NCI-H526 (cell line): Measurements from ENCODE around the gene RFX2.
"Not testable (repeated sequence)": the region's sequence is repeated elsewhere in the genome, so short reads cannot be mapped to it uniquely, and the experiment has no call there.

ENCODE experiments used
- DNase-seq, 2 experiments: peaks; one replicate each; lab custom pipeline; 2025; lab: John Stamatoyannopoulos, UW

RFX2 gene

GRCh38 chr19:6038634-6039405 lies 71.5 kb downstream of the RFX2 start:
- no peak for DNase-seq

DNA sequence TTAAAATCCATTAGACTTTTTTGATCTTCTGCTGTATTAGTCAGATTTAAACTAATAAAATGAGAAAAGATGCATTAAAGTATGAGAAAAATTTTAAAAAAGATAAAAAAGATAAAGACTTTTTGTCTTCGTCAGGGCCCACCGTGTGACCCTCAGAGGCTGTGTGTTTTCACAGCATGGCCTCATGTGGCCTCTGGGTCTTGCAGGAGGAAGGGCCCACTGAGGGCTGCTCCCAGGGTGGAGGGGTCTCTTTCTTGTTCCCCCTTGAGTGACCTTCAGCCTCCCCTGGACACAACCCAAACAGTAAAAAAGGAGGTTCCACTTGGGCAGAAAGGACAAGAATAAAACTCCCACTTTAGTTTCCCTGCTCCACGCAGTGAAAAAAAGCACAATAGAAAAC lies 75.3 kb downstream of the RFX2 start:
- DNase-seq, result no peak

DNA sequence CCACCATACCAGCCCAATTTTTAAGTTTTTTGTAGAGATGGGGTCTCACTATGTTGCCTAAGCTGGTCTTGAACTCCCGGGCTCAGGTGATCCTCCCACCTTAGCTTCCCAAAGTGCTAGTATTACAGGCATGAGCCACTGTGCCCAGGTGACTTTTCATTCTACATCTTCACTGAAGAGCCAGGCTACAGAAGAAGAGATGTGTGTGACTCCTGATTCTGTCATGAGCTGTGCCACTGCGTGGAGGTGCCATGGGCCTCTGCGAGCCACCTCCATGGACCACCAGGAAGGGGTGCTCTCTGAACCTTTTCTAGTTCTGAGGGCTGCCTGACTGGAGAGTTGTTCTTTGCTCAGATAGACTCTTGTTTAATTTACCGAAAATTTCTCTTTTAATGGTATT lies 75.8 kb downstream of the RFX2 start:
- DNase-seq, result no peak

DNA sequence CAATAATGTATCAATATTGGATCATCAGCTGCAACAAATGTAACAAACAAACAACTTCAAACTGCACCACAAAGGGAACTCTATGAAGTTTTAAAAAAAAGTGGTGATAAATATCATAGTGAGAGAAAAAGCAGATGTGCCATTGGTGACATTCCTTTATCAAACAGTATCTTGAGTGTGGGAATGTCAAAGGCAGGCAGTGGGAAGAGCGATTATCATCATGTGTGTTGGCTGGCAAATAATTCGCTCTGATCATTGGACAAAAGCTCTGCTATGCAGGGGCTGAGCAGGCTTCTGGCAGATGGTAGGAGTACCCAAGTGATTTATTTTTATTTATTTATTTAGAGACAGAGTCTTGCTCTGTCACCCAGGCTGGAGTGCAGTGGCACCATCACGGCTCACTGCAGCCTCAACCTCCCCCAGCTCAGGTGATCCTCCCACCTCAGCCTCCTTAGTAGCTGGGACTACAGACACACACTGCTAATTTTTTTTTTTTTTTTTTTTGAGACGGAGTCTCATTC lies 76.5 kb downstream of the RFX2 start:
- DNase-seq, result no peak

- no peak for DNase-seq
These were observed 77.5 kb downstream of the RFX2 start for GRCh38 chr19:6032827-6033226.

- no peak for DNase-seq
These were observed 77.9 kb downstream of the RFX2 start for GRCh38 chr19:6032381-6032780.

GRCh38 chr19:6030214-6030507 lies 80.1 kb downstream of the RFX2 start:
- no peak for DNase-seq

DNA sequence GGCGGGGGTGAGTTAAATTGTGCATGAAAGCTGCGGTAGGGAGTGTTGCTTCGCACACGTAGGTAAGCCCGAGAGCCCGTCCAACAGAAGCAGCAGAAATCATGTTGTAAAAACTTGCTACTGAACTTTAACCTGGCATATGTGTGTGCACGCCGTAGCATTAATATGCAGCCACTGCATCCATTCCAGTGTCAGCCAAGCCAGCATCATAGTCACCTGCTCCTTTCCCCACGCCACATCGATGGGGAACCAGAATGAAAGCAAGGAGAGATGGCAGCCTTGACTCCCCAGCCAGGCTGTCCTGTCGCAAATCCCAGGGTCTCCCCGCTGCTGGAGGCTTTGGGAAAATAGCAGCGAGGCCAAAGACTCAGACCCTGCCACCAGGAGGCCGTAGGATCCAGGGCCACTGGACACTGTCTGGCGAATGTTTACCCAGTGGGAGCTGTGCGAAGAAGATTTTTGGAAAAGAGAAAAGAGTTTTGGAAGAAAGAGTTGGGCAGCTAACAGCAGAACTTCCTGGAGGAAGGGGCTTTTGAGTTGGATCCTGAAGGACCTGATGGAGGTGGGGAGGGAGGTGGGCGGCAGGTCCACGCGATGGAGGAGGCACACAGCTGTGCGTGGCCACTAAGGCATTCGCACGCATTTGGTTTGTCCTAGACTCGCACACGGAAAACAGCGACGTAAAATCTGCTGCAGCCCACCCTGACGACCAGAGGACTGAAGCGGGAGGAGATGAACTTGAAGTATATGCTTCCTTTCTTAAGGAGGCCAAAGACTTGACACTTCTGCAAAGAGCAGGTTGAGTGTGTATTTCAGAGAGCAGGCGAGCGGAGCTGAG lies 83.7 kb downstream of the RFX2 start:
- no peak for DNase-seq

GRCh38 chr19:6024756-6025155 lies 85.5 kb downstream of the RFX2 start:
- not testable (repeated sequence) for DNase-seq

- no peak for DNase-seq
These were observed 86.4 kb downstream of the RFX2 start for GRCh38 chr19:6023936-6024335.

GRCh38 chr19:6023085-6023682 lies 87.1 kb downstream of the RFX2 start:
- no peak for DNase-seq

DNA sequence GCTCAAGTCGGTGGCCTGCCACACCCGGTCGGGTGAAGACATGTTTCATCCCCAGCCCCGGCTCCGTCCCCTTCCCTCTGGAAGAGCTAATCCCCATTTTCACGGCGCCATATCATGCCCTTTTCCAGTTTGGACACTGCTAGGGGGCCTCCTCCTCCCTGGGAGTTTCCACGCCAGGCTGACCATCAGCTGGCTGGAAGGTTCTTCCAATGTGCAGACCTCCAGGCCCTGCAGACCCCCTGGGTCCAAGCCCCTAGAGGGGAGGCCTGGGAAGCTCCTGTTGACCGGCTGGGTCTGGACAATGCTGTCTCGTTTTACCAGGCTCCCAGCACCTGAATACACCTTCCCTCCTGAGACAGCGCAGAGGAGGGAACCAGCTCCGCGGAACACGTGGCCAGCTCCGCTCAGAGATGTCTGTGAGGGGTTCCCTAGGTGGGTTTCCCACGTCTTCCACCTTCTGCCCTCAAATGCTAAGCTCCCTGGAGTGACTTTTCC lies 87.7 kb downstream of the RFX2 start:
- no peak for DNase-seq

DNA sequence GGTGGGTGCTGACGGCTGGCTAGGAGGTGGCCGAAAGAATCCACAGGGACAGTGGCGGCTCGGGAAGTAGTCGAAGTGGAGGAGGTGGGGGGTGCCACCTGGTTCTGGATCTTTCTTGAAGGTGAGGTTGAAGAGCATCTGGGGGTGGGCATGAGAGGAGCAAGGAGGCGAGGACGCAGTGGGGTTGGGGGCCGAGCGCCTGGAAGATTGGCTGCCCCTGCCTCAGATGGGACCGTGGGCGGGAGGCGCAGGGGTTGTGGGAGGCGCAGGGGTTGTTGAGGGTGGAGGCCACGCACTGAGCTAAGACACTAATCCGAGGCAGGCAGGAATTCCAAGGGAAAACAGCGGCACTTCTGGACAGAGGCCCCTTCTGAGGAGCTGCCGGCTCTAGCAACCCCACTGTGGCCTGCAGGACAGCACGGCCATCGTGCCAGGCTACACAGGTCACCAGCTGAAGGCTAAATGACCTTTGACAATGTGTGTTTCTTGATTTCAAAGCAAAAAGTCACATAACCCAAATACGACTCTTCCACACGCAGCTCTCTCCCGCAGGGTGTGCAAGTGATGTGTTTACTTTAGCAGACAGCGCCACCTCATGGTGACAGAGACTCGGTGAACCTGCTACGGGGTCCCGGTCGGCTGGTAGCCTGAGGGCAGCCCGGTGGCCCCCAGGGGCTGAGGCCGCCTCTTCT lies 88.3 kb downstream of the RFX2 start:
- peak; percentile 69 to 92 for DNase-seq

- DNase-seq, result peak; percentile 57 to 68
These were observed 89.1 kb downstream of the RFX2 start for GRCh38 chr19:6020972-6021805.

DNA sequence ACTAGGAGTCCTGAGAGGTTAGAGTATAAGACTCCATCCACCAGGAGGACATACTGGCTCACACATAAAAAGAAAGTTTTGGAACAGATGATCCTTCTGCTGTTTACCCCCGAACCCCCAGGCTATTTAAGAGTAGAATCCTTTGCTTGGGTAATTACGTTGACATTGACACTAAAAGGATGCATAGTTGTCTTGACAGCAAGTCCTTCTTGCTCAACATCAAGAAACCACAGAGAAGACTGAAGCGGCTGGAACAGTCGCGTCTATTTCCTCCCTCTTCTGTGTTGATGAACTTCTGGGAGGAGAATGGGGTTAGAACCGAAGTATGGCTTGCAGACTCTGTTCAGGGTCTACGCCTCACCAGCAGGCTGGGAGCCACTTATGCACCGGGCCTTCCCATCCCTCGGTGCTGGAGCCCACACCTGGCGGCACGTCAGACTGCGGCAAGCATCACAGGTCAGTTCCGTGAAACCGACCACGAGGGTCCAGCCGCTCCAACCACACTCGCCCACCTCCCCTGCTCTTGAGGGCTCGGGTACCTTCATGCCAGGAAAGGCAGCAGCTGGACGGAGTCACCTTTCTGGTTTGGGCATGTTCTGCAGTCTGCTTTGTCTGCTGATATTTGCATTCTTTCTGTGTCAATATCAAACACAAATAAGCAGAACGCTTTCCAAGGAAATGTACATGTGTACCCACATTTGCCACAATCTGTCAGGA lies 90.0 kb downstream of the RFX2 start:
- DNase-seq, result peak; percentile 81 to 86

DNA sequence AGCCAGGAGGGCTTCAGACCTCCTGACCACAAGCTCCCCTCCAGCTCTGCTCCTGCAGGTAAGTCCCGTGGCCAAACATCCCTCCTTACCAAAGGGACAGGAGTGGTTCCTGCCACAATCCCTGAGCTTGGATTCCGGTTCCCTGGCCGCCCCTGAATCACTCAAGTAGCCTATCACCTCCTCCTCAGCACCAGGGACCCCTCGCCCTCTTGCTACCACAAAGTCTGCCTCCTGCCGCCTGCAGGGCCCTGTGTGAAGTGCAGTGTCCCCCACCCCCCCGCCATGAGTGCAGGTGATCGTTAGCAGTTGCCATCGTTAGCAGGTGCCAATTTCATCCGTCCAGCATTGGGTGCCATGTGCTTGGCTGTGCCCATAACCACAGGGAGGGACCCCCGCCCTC lies 91.5 kb downstream of the RFX2 start:
- DNase-seq, result peak in 1 of 2 experiments; percentile 20

GRCh38 chr19:6017576-6017975 lies 92.7 kb downstream of the RFX2 start:
- DNase-seq, result no peak

DNA sequence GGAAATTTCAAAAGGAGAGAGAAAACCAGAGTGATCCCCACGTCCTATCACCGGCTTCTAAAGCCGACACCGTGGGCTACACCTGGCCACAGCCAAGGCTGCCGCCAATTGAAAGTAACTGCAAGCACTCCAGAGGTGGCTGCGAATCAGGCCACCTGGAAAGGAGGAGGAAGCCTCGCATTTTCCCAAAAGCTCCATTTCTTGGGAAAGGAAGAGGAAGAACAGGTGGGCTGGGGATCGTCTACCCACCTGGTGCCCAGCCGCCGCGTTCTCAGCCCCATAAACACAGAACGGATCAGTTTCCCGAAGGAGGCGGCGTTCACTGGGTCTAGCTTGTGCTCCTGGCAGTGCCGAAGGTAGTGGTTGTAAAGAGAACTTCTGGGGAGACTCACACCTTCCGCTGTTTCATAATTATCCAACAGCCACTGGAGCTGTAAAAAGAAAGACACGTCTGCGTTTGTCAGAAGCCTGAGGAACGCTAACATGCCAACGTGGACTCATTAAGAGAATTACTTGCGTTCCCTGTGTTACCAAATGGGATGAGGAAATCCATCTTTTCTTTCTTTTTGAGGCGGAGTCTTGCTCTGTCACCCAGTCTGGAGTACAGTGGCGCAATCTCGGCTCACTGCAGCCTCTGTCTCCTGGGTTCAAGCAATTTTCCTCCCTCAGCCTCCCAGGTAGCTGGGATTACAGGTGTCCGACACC lies 94.3 kb downstream of the RFX2 start:
- no peak for DNase-seq

GRCh38 chr19:6014551-6015135 lies 95.7 kb downstream of the RFX2 start:
- DNase-seq, result no peak
